MM.1S (cell line): ENCODE results near the gene DNAJC6.

Experiments
- DNase-seq: peaks from one replicate; pipeline ENCODE4 v3.0.0-alpha.2; 2015
- H2AFZ ChIP-seq: fragments of 300-600 bp; sonication (generic); 2 replicates; pipeline ENCODE4 v1.6.0; 2016; ENCODE audit warnings: antibody characterized with exemption, low read length
- H3F3A ChIP-seq: fragments of 300-600 bp; sonication (generic); 2 replicates; pipeline ENCODE4 v1.6.1; 2016; ENCODE audit warnings: mild to moderate bottlenecking, antibody characterized with exemption, low read length, moderate library complexity, mixed read lengths; ENCODE audit not compliant: insufficient read depth
- H3K27ac ChIP-seq: fragments of 300-600 bp; sonication (generic); 2 replicates; pipeline ENCODE4 v1.5.1; 2016; ENCODE audit warnings: mild to moderate bottlenecking, low read length
- H3K27me3 ChIP-seq: fragments of 300-600 bp; sonication (generic); replicated peaks from 2 replicates; pipeline ENCODE4 v1.6.0; 2016; ENCODE audit warnings: low read length; ENCODE audit not compliant: insufficient read depth
- H3K36me3 ChIP-seq: fragments of 300-600 bp; sonication (generic); replicated peaks from 2 replicates; pipeline ENCODE4 v1.6.1; 2016; ENCODE audit warnings: mild to moderate bottlenecking, low read length, mixed read lengths; ENCODE audit not compliant: insufficient read depth
- H3K4me1 ChIP-seq: fragments of 300-600 bp; sonication (generic); 2 replicates; pipeline ENCODE4 v1.6.1; 2016; ENCODE audit warnings: low read length, mixed read lengths
- H3K4me2 ChIP-seq: fragments of 300-600 bp; sonication (generic); 2 replicates; pipeline ENCODE4 v1.6.0; 2016; ENCODE audit warnings: low read depth, low read length
- H3K4me3 ChIP-seq: fragments of 300-600 bp; sonication (generic); 2 replicates; pipeline ENCODE4 v1.5.1; 2016; ENCODE audit warnings: low read length, mixed read lengths
- H3K79me2 ChIP-seq: fragments of 300-600 bp; sonication (generic); 2 replicates; pipeline ENCODE4 v1.6.1; 2016; ENCODE audit warnings: mixed run types, low read length, mixed read lengths
- H3K9ac ChIP-seq: fragments of 300-600 bp; sonication (generic); 2 replicates; pipeline ENCODE4 v1.6.1; 2016; ENCODE audit warnings: low read length, mixed read lengths
- H3K9me2 ChIP-seq: fragments of 300-600 bp; sonication (generic); replicated peaks from 2 replicates; pipeline ENCODE4 v1.6.1; 2016; ENCODE audit warnings: mild to moderate bottlenecking, low read length, mixed read lengths; ENCODE audit not compliant: insufficient read depth
- H3K9me3 ChIP-seq: fragments of 300-600 bp; sonication (generic); replicated peaks from 2 replicates; pipeline ENCODE4 v1.6.1; 2016; ENCODE audit warnings: mild to moderate bottlenecking, low read length, mixed read lengths; ENCODE audit not compliant: insufficient read depth
- H4K20me1 ChIP-seq: fragments of 300-600 bp; sonication (generic); 2 replicates; pipeline ENCODE4 v1.6.1; 2016; ENCODE audit warnings: mild to moderate bottlenecking, low read length, moderate library complexity, mixed read lengths; ENCODE audit not compliant: insufficient read depth
- CTCF ChIP-seq: fragments of 300-600 bp; sonication (generic); IDR thresholded peaks from 2 replicates; pipeline ENCODE4 v1.5.1; 2016; ENCODE audit warnings: antibody characterized with exemption, low read length, mixed read lengths
- EZH2 ChIP-seq: fragments of 300-600 bp; sonication (generic); optimal IDR thresholded peaks from 2 replicates; pipeline ENCODE3; 2017; ENCODE audit warnings: low read depth, mild to moderate bottlenecking, antibody characterized with exemption, low read length, mixed read lengths
- EZH2phosphoT487 ChIP-seq: fragments of 300-600 bp; sonication (generic); IDR thresholded peaks from 2 replicates; pipeline ENCODE4 v1.6.1; 2018; ENCODE audit warnings: antibody characterized with exemption, low read length

The DNAJC6 gene

GRCh38 chr1:65401612-65402011 is 92.3 kb downstream of the DNAJC6 start:
- H4K20me1 ChIP-seq = no peaks in the 10 kb centered on the region
- H3K9ac ChIP-seq = no peak overlapping the region
- no peak overlapping the region for H3K4me2 ChIP-seq
- H3K9me2 ChIP-seq = no peaks in the 10 kb centered on the region
- no peak overlapping the region for H3K27ac ChIP-seq
- H3K4me3 ChIP-seq = no peak overlapping the region
- no peaks in the 10 kb centered on the region for H3K79me2 ChIP-seq
- DNase-seq = no peak
- H3K27me3 ChIP-seq = no peaks in the 10 kb centered on the region
- H3F3A ChIP-seq = no peaks in the 10 kb centered on the region
- no peaks in the 10 kb centered on the region for H3K36me3 ChIP-seq
- no peak for TF ChIP-seq CTCF
- no peak for TF ChIP-seq EZH2phosphoT487
- TF ChIP-seq EZH2 = no peak
- H3K4me1 ChIP-seq = no peaks in the 10 kb centered on the region
- no peaks in the 10 kb centered on the region for H3K9me3 ChIP-seq
- no peak overlapping the region for H2AFZ ChIP-seq

- no peak for DNase-seq
- Histone ChIP-seq H2AFZ (no peak overlapping the region), H3K27ac (no peak overlapping the region), H3K9ac (no peak overlapping the region), H3K27me3 (no peaks in the 10 kb centered on the region), H4K20me1 (no peaks in the 10 kb centered on the region), H3K9me3 (no peaks in the 10 kb centered on the region), H3K9me2 (no peaks in the 10 kb centered on the region), H3K36me3 (no peaks in the 10 kb centered on the region), H3K79me2 (no peaks in the 10 kb centered on the region), H3K4me1 (no peaks in the 10 kb centered on the region), H3F3A (no peaks in the 10 kb centered on the region), H3K4me3 (no peak overlapping the region), H3K4me2 (no peak overlapping the region)
- TF ChIP-seq EZH2 (no peak), CTCF (no peak), EZH2phosphoT487 (no peak)
Measured at GRCh38 chr1:65404941-65405340, 95.6 kb downstream of the DNAJC6 start.

- Histone ChIP-seq H3K27me3 (no peaks in the 10 kb centered on the region), H4K20me1 (no peaks in the 10 kb centered on the region), H3F3A (no peaks in the 10 kb centered on the region), H3K9me2 (no peaks in the 10 kb centered on the region), H2AFZ (no peak overlapping the region), H3K4me2 (no peak overlapping the region), H3K4me3 (no peak overlapping the region), H3K9ac (no peak overlapping the region), H3K4me1 (no peaks in the 10 kb centered on the region), H3K9me3 (no peaks in the 10 kb centered on the region), H3K36me3 (no peaks in the 10 kb centered on the region), H3K79me2 (no peaks in the 10 kb centered on the region), H3K27ac (no peak overlapping the region)
- no peak for DNase-seq
- TF ChIP-seq CTCF (no peak), EZH2 (no peak), EZH2phosphoT487 (no peak)
Measured at GRCh38 chr1:65407877-65408276, 98.5 kb downstream of the DNAJC6 start.
